IMR-90 (cell line): Measurements from ENCODE around the gene ARF1. TPM values are rescaled to one million over a fixed set of nuclear protein-coding genes. Genes with fewer than 3 reads are reported as not detected.

Experiments
- ATAC-seq: fragments of 200-7000 bp; cut with Tn5 transposase; 2 replicates; pipeline ENCODE4 v1.9.1; 2020; ENCODE audit warnings: low read depth, mild to moderate bottlenecking, moderate library complexity
- BruUV-seq: library from RNA; stranded (reverse); fragments of 400-500 nt; replicated peaks from 2 replicates; lab custom pipeline; 2021; lab: Mats Ljungman, UMichigan
- CTCF ChIA-PET: fragments of 300-600 bp; formaldehyde crosslinking; extraction: SDS; loops from one replicate; lab custom pipeline; 2021; ENCODE audit warnings: antibody characterized with exemption; lab: Yijun Ruan, JAX
- POLR2A ChIA-PET: fragments of 300-600 bp; sonication (Branson Sonifier 250); formaldehyde crosslinking; loops from one replicate; lab custom pipeline; 2022; ENCODE audit warnings: antibody characterized with exemption; ENCODE audit not compliant: unreplicated experiment; lab: Charles Lee
- DNase-seq: peaks from one replicate; pipeline ENCODE4 v3.0.0; 2013
- H2AFZ ChIP-seq: replicated peaks from 2 replicates; pipeline ENCODE3; 2013; ENCODE audit warnings: low read length, mild to moderate bottlenecking; ENCODE audit not compliant: poor library complexity
- H2AK5ac ChIP-seq: 2 replicates; pipeline ENCODE4 v1.6.1; 2013; ENCODE audit warnings: low read depth, low read length, inconsistent platforms
- H2AK9ac ChIP-seq: replicated peaks from 2 replicates; pipeline ENCODE3; 2013; ENCODE audit warnings: mild to moderate bottlenecking, low read depth, low read length, moderate library complexity; ENCODE audit not compliant: poor library complexity
- H2BK120ac ChIP-seq: 2 replicates; pipeline ENCODE4 v1.6.1; 2013; ENCODE audit warnings: low read depth, low read length, inconsistent platforms
- H2BK15ac ChIP-seq: 3 replicates; pipeline ENCODE4 v1.6.1; 2013; ENCODE audit warnings: low read depth, low read length, inconsistent platforms
- H2BK20ac ChIP-seq: 2 replicates; pipeline ENCODE4 v1.6.1; 2013; ENCODE audit warnings: low read depth, mild to moderate bottlenecking, inconsistent platforms, low read length, moderate library complexity
- H2BK5ac ChIP-seq: 2 replicates; pipeline ENCODE4 v1.6.1; 2013; ENCODE audit warnings: mild to moderate bottlenecking, low read depth, low read length, inconsistent platforms; ENCODE audit not compliant: poor library complexity, severe bottlenecking
- H3K14ac ChIP-seq: replicated peaks from 2 replicates; pipeline ENCODE4 v1.6.1; 2013; ENCODE audit warnings: low read depth, low read length, inconsistent platforms
- H3K18ac ChIP-seq: 2 replicates; pipeline ENCODE4 v1.6.1; 2013; ENCODE audit warnings: low read depth, low read length, control low read depth
- H3K23ac ChIP-seq: 2 replicates; pipeline ENCODE4 v1.6.1; 2013; ENCODE audit warnings: low read depth, low read length, inconsistent platforms
- H3K27ac ChIP-seq: 2 replicates; pipeline ENCODE4 v1.5.1; 2013; ENCODE audit warnings: mild to moderate bottlenecking, control low read depth, low read length; ENCODE audit not compliant: insufficient read depth
- H3K27me3 ChIP-seq: 2 replicates; pipeline ENCODE4 v1.6.1; 2013; ENCODE audit warnings: low read length; ENCODE audit not compliant: control insufficient read depth, insufficient read depth
- H3K36me3 ChIP-seq: 2 replicates; pipeline ENCODE4 v1.6.1; 2013; ENCODE audit warnings: low read length, mixed read lengths; ENCODE audit not compliant: control insufficient read depth, insufficient read depth
- H3K4ac ChIP-seq: 2 replicates; pipeline ENCODE4 v1.6.1; 2013; ENCODE audit warnings: low read depth, low read length, inconsistent platforms
- H3K4me1 ChIP-seq: 2 replicates; pipeline ENCODE4 v1.6.1; 2013; ENCODE audit warnings: low read length, mixed read lengths; ENCODE audit not compliant: control insufficient read depth, insufficient read depth
- H3K4me2 ChIP-seq: 2 replicates; pipeline ENCODE4 v1.6.1; 2013; ENCODE audit warnings: low read depth, mild to moderate bottlenecking, control low read depth, low read length, moderate library complexity
- H3K4me3 ChIP-seq: 2 replicates; pipeline ENCODE4 v1.5.1; 2013; ENCODE audit warnings: low read depth, mild to moderate bottlenecking, control low read depth, low read length, moderate library complexity; ENCODE audit not compliant: insufficient read depth
- H3K56ac ChIP-seq: 2 replicates; pipeline ENCODE4 v1.6.1; 2013; ENCODE audit warnings: low read length, inconsistent platforms; ENCODE audit not compliant: insufficient read depth; ENCODE audit errors: extremely low read depth
- H3K79me1 ChIP-seq, 2 experiments: 2 replicates each; pipeline ENCODE4 v1.6.1; 2013; ENCODE audit warnings: low read length in 2 of 2, inconsistent platforms in 1 of 2, low read depth in 1 of 2
- H3K9ac ChIP-seq: 2 replicates; pipeline ENCODE4 v1.6.1; 2013; ENCODE audit warnings: low read depth, low read length, control low read depth
- H3K9me1 ChIP-seq: 2 replicates; pipeline ENCODE4 v1.6.1; 2013; ENCODE audit warnings: low read length, inconsistent platforms; ENCODE audit not compliant: insufficient read depth
- H3K9me3 ChIP-seq: 2 replicates; pipeline ENCODE4 v1.6.1; 2013; ENCODE audit warnings: low read length; ENCODE audit not compliant: control insufficient read depth, insufficient read depth
- H4K20me1 ChIP-seq: 2 replicates; pipeline ENCODE4 v1.6.1; 2013; ENCODE audit warnings: low read length, inconsistent platforms; ENCODE audit not compliant: insufficient read depth
- H4K5ac ChIP-seq: 2 replicates; pipeline ENCODE4 v1.6.1; 2013; ENCODE audit warnings: mild to moderate bottlenecking, low read depth, low read length, control low read depth
- H4K8ac ChIP-seq, 2 experiments: 2 replicates each; pipeline ENCODE4 v1.6.1; 2013; ENCODE audit warnings: low read depth in 2 of 2, low read length in 2 of 2, control low read depth in 1 of 2, inconsistent platforms in 1 of 2
- H4K91ac ChIP-seq: 2 replicates; pipeline ENCODE4 v1.6.1; 2013; ENCODE audit warnings: low read depth, low read length, inconsistent platforms; ENCODE audit not compliant: insufficient read depth
- CHD1 ChIP-seq: IDR thresholded peaks from 2 replicates; pipeline ENCODE4 v1.6.1; 2012; ENCODE audit warnings: low read depth, low read length, improper control_type of control experiment
- CTCF ChIP-seq: conservative IDR thresholded peaks from 2 replicates; pipeline ENCODE4 v1.5.1; 2012; ENCODE audit warnings: mild to moderate bottlenecking, low read depth, low read length, improper control_type of control experiment
- MAFK ChIP-seq: IDR thresholded peaks from 2 replicates; pipeline ENCODE4 v1.6.1; 2012; ENCODE audit warnings: low read depth, low read length, improper control_type of control experiment
- MAZ ChIP-seq: IDR thresholded peaks from 2 replicates; pipeline ENCODE4 v1.6.1; 2012; ENCODE audit warnings: low read depth, mild to moderate bottlenecking, low read length, improper control_type of control experiment, moderate library complexity, borderline replicate concordance
- MXI1 ChIP-seq: IDR thresholded peaks from 2 replicates; pipeline ENCODE4 v1.6.1; 2012; ENCODE audit warnings: low read depth, mild to moderate bottlenecking, low read length, moderate library complexity, borderline replicate concordance
- NFE2L2 ChIP-seq: fragments of 150-350 bp; IDR thresholded peaks from 2 replicates; pipeline ENCODE4 v1.6.1; 2016; ENCODE audit warnings: low read depth, mild to moderate bottlenecking, low read length
- RAD21 ChIP-seq: IDR thresholded peaks from 2 replicates; pipeline ENCODE4 v1.6.1; 2012; ENCODE audit warnings: low read length, improper control_type of control experiment
- RCOR1 ChIP-seq: IDR thresholded peaks from 2 replicates; pipeline ENCODE4 v1.6.1; 2012; ENCODE audit warnings: mild to moderate bottlenecking, low read length, improper control_type of control experiment; ENCODE audit not compliant: insufficient replicate concordance
- RFX5 ChIP-seq: IDR thresholded peaks from 2 replicates; pipeline ENCODE4 v1.8.0; 2012; ENCODE audit warnings: low read depth, mild to moderate bottlenecking, low read length, moderate library complexity
- USF2 ChIP-seq: fragments of 150-350 bp; IDR thresholded peaks from 2 replicates; pipeline ENCODE4 v1.6.1; 2017; ENCODE audit warnings: mild to moderate bottlenecking, antibody characterized with exemption, low read length, low read depth
- WGBS, 2 experiments: methylation state at CpG; one replicate each; pipeline versions ENCODE4 v1.1.5 to v1.1.7; 2013; ENCODE audit warnings: missing lambda C conversion rate in 2 of 2; ENCODE audit not compliant: insufficient read length in 1 of 2; ENCODE audit errors: extremely low coverage in 2 of 2; 5-methylcytosine and 5-hydroxymethylcytosine counted together
- dilution Hi-C: fragments of 300-500 bp; cut with HindIII; formaldehyde crosslinking; loops from one replicate; pipeline ENCODE4 v1.14.3; 2018; ENCODE audit warnings: low sequenced_read_pairs; ENCODE audit not compliant: unreplicated experiment
- in situ Hi-C: fragments of 300-500 bp; cut with MboI; formaldehyde crosslinking; loops from 3 replicates; pipeline ENCODE4 v1.14.3; 2019; ENCODE audit warnings: low sequenced_read_pairs, inconsistent platforms, mixed read lengths
- intact Hi-C: fragments of 100-400 bp; cut with micrococcal nuclease; formaldehyde crosslinking; loops from 2 replicates; pipeline ENCODE4 v1.10.0; 2022
- polyA plus RNA-seq, 3 experiments: library from polyadenylated mRNA; depleted of rRNA; stranded (reverse); fragments of >200 nt; gene quantifications; 2 replicates each; pipeline ENCODE4 v1.2.3, GENCODE V29; 2012; ENCODE audit warnings: low replicate concordance in 1 of 3
- total RNA-seq: library from RNA; depleted of rRNA; stranded (reverse); fragments of >200 nt; gene quantifications from 2 replicates; pipeline ENCODE4 v1.2.3, GENCODE V29; 2012

ARF1 gene
- total and polyA plus RNA-seq, 2 of the 4 experiments (the other 2 are of a cell fraction), result 330 to 1,100 TPM

GRCh38 chr1:228076796-228077430 is 5.6 kb upstream of the ARF1 start:
- H4K91ac ChIP-seq, result no peak overlapping the region
- no peak overlapping the region for H3K4me3 ChIP-seq
- no peak for TF ChIP-seq CTCF
- TF ChIP-seq MAZ, result no peak
- TF ChIP-seq NFE2L2, result no peak
- TF ChIP-seq RFX5, result no peak
- TF ChIP-seq MAFK, result no peak
- no peak for TF ChIP-seq CHD1
- no peak for TF ChIP-seq MXI1
- no peak for TF ChIP-seq RAD21
- TF ChIP-seq RCOR1, result no peak
- TF ChIP-seq USF2, result no peak
- WGBS, 2 experiments, result 48% methylated on average over 6 of the region's 9 CpGs; no CpG with 5 or more reads in 1 of the 2 experiments
- H3K14ac ChIP-seq, result no peak overlapping the region
- H3K4me2 ChIP-seq, result no peak overlapping the region
- no peak overlapping the region for H2BK20ac ChIP-seq
- POLR2A ChIA-PET, result no interaction called here
- no TSS peak for BruUV-seq
- no peaks in the 10 kb centered on the region for H3K9me3 ChIP-seq
- H2AK9ac ChIP-seq, result no peak overlapping the region
- intact Hi-C loops (no loop called here), dilution Hi-C loops (no loop called here), in situ Hi-C loops (no loop called here)
- H3K36me3 ChIP-seq, result no peaks in the 10 kb centered on the region
- no peak overlapping the region for H2AK5ac ChIP-seq
- H3K9ac ChIP-seq, result no peak overlapping the region
- H4K8ac ChIP-seq, result no peak overlapping the region
- no peak overlapping the region for H2BK15ac ChIP-seq
- no peak overlapping the region for H2AFZ ChIP-seq
- H3K4me1 ChIP-seq, result peaks cover 2% of the 10 kb centered on the region; the same call in 1 of the 2 replicates
- H3K18ac ChIP-seq, result no peak overlapping the region
- no peak overlapping the region for H2BK120ac ChIP-seq
- no peak overlapping the region for H3K56ac ChIP-seq
- H3K79me1 ChIP-seq, result peaks cover 3 to 20% of the 10 kb centered on the region in 2 experiments; a peak in 2 of 4 replicates
- H3K23ac ChIP-seq, result no peak overlapping the region
- H4K20me1 ChIP-seq, result peaks cover 23% of the 10 kb centered on the region
- CTCF ChIA-PET, result no interaction called here
- H3K27me3 ChIP-seq, result no peaks in the 10 kb centered on the region
- no peak overlapping the region for H3K4ac ChIP-seq
- no peak overlapping the region for H4K5ac ChIP-seq
- DNase-seq (no peak), ATAC-seq (no peak)
- H3K9me1 ChIP-seq, result no peaks in the 10 kb centered on the region; the same call in 1 of the 2 replicates
- H2BK5ac ChIP-seq, result no peak overlapping the region
- no peak overlapping the region for H3K27ac ChIP-seq
